NB4 (cell line): Measurements from ENCODE around the gene CDH4.

Source experiments
- MAX ChIP-seq: IDR thresholded peaks from 2 replicates; pipeline ENCODE4 v1.6.1; 2011; ENCODE audit warnings: low read depth, low read length
- POLR2A ChIP-seq: IDR thresholded peaks from 2 replicates; pipeline ENCODE4 v1.6.1; 2011; ENCODE audit warnings: mild to moderate bottlenecking; ENCODE audit not compliant: insufficient read length; ENCODE audit errors: extremely low read depth
- TF ChIP-seq, protein P1 (sequence below): IDR thresholded peaks from one replicate; pipeline ENCODE4 v1.5.1; 2012; ENCODE audit warnings: low read depth, low read length

GRCh38 chr20:61558726-61559125 is 306.7 kb downstream of the CDH4 start:
- TF ChIP-seq, protein P1, sequence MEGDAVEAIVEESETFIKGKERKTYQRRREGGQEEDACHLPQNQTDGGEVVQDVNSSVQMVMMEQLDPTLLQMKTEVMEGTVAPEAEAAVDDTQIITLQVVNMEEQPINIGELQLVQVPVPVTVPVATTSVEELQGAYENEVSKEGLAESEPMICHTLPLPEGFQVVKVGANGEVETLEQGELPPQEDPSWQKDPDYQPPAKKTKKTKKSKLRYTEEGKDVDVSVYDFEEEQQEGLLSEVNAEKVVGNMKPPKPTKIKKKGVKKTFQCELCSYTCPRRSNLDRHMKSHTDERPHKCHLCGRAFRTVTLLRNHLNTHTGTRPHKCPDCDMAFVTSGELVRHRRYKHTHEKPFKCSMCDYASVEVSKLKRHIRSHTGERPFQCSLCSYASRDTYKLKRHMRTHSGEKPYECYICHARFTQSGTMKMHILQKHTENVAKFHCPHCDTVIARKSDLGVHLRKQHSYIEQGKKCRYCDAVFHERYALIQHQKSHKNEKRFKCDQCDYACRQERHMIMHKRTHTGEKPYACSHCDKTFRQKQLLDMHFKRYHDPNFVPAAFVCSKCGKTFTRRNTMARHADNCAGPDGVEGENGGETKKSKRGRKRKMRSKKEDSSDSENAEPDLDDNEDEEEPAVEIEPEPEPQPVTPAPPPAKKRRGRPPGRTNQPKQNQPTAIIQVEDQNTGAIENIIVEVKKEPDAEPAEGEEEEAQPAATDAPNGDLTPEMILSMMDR = no peak
- TF ChIP-seq POLR2A (no peak), MAX (no peak)
